ENCODE measurements around the gene CHST9.

DNA sequence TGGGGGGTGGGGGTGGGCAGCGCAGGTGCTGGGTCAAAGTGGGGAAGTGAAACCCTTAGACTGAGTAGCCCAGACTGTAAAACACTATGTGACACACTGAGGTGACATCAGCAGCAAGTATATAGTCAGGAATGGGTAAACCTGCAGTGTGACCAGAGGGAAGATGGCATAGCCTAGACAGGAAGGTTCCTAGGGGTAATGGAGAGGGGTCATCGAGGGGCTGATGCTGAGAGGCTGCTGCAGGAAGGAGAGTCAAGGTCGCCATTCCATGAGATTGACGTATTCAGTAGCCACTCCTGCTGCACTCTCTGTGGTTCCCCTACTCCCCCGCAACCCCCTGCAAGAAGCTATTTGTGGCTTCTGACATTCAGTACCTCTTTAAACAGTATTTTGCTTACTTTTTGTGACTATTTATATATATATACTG lies 111.7 kb downstream of the CHST9 start:
- TF ChIP-seq ZSCAN9 (CRISPR knock-in tag; IDR thresholded peaks at IDR 0.05; ENCODE audit: borderline replicate concordance): no peak
- TF ChIP-seq ZC3H4 (CRISPR knock-in tag; IDR thresholded peaks at IDR 0.05; ENCODE audit: borderline replicate concordance): no peak
- TF ChIP-seq TAF1 (CRISPR knock-in tag; IDR thresholded peaks at IDR 0.05): no peak
- TF ChIP-seq ZNF10 (CRISPR knock-in tag; IDR thresholded peaks at IDR 0.05; ENCODE audit: borderline replicate concordance, low read depth): no peak
- no peak for TF ChIP-seq ARNT2 (CRISPR knock-in tag; IDR thresholded peaks at IDR 0.05; ENCODE audit: low read depth)
- TF ChIP-seq U2AF1 (optimal IDR thresholded peaks at IDR 0.05; ENCODE audit: low read depth, low read length): no peak
- no peak for TF ChIP-seq POLR2A (IDR thresholded peaks at IDR 0.05; ENCODE audit: insufficient read depth in 1 of 2, low read depth in 2 of 2, low read length in 2 of 2)
- no peak for TF ChIP-seq SRSF1 (optimal IDR thresholded peaks at IDR 0.05; ENCODE audit: low read depth, low read length)
- TF ChIP-seq ZFP1 (CRISPR knock-in tag; IDR thresholded peaks at IDR 0.05): no peak
- TF ChIP-seq POLR2AphosphoS5 (IDR thresholded peaks at IDR 0.05; ENCODE audit: low read depth, low read length): no peak
- no peak for TF ChIP-seq ZNF687 (CRISPR knock-in tag; IDR thresholded peaks at IDR 0.05)
- no peak for TF ChIP-seq THAP9 (CRISPR knock-in tag; IDR thresholded peaks at IDR 0.05; ENCODE audit: borderline replicate concordance)
